ENCODE results near the gene COPG2. TPM values are rescaled to one million over a fixed set of nuclear protein-coding genes. Genes with fewer than 3 reads are reported as not detected.
A peak's percentile ranks its signal among the peaks of the same experiment; 100 is the strongest.

Gene COPG2
- total RNA-seq, 2 experiments from 2014 or later: 23.8 to 25.1 TPM

DNA sequence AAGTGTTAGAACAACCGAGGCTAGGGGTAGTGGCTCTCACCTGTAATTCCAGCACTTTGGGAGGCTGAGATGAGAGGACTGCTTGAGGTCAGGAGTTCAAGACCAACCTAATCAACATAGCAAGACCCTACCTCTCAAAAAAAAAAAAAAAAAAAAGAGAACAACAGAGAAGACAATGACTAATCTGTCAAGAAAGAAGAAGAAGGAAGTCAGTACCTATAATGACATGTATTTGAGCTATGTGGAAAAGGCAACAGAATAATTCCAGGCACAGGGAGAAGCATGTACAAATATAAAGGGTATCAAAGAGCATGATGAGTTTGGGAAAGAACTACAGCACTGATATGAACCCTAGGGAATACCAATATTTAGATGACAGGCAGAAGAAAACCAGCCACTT, 27.5 kb downstream of the COPG2 start:
- no peak for DNase-seq
- H3K4me1 Mint-ChIP-seq (ENCODE audit: low read depth): peaks cover 13% of the 10 kb centered on the region
- ChIA-PET POLR2A (no interaction called here), CTCF (no interaction called here)
- intact Hi-C loops (cut with micrococcal nuclease): no loop called here
- TF ChIP-seq, protein P1, sequence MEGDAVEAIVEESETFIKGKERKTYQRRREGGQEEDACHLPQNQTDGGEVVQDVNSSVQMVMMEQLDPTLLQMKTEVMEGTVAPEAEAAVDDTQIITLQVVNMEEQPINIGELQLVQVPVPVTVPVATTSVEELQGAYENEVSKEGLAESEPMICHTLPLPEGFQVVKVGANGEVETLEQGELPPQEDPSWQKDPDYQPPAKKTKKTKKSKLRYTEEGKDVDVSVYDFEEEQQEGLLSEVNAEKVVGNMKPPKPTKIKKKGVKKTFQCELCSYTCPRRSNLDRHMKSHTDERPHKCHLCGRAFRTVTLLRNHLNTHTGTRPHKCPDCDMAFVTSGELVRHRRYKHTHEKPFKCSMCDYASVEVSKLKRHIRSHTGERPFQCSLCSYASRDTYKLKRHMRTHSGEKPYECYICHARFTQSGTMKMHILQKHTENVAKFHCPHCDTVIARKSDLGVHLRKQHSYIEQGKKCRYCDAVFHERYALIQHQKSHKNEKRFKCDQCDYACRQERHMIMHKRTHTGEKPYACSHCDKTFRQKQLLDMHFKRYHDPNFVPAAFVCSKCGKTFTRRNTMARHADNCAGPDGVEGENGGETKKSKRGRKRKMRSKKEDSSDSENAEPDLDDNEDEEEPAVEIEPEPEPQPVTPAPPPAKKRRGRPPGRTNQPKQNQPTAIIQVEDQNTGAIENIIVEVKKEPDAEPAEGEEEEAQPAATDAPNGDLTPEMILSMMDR (IDR thresholded peaks at IDR 0.05): no peak
- no peaks in the 10 kb centered on the region for H3K27me3 Mint-ChIP-seq
- H3K36me3 Mint-ChIP-seq (ENCODE audit: low read depth): peaks cover 29% of the 10 kb centered on the region
- ATAC-seq: no peak
- H3K4me3 Mint-ChIP-seq: no peak overlapping the region
- H3K27ac Mint-ChIP-seq: peak overlapping the region; percentile 50
- H3K9me3 Mint-ChIP-seq: peaks cover 4% of the 10 kb centered on the region

DNA sequence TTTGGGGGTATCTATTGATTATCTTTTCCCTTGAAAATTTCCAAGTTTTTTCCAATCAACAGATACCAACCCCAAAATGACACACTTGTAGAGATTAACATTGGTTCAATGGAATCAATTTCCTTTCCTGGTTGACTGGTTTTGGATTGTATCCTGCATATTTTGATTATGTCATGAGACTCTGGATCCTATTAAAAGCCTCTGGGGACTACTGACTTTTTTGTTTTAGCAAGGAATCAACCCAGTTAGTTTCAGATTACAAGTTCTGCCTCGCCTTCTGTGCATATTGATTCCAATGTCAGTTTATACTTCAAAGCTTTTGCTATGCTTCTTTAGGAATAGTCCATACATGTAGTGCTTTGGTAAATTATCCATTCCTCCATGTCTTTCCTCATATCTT, 29.2 kb downstream of the COPG2 start:
- TF ChIP-seq, protein P1 (IDR thresholded peaks at IDR 0.05): no peak
- ChIA-PET POLR2A (no interaction called here), CTCF (no interaction called here)
- Mint-ChIP-seq H3K27ac (no peak overlapping the region), H3K4me3 (no peak overlapping the region), H3K9me3 (peaks cover 12% of the 10 kb centered on the region), H3K27me3 (no peaks in the 10 kb centered on the region), H3K36me3 (ENCODE audit: low read depth) (peaks cover 20% of the 10 kb centered on the region), H3K4me1 (ENCODE audit: low read depth) (peaks cover 13% of the 10 kb centered on the region)
- no peak for DNase-seq
- intact Hi-C loops (cut with micrococcal nuclease): no loop called here
- no peak for ATAC-seq

DNA sequence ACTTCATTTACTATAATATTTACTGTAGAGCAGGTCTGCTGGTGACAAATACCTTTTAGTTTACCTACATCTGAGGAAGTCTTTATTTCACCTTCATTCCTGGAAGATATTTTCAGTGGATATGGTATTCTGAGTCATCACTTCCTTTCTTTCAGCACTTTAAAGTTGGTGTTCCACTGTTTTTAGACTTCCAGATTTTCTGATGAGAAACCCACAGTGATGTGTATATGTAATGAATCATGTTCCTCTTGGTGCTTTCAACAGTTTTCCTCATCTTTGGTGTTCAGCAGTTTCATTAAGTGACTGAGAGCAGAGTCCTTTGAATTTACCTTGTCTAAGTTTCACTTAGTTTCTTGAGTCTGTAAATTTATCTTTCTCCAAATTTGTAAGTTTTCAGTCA, 36.4 kb downstream of the COPG2 start:
- Mint-ChIP-seq H3K4me3 (no peak overlapping the region), H3K36me3 (ENCODE audit: low read depth) (peaks cover 10% of the 10 kb centered on the region), H3K27me3 (no peaks in the 10 kb centered on the region), H3K27ac (no peak overlapping the region), H3K4me1 (ENCODE audit: low read depth) (peaks cover 11% of the 10 kb centered on the region), H3K9me3 (peaks cover 40% of the 10 kb centered on the region)
- intact Hi-C loops (cut with micrococcal nuclease): no loop called here
- ATAC-seq (no peak), DNase-seq (no peak)
- TF ChIP-seq, protein P1 (IDR thresholded peaks at IDR 0.05): no peak
- POLR2A ChIA-PET: no interaction called here
- CTCF ChIA-PET: no interaction called here

DNA sequence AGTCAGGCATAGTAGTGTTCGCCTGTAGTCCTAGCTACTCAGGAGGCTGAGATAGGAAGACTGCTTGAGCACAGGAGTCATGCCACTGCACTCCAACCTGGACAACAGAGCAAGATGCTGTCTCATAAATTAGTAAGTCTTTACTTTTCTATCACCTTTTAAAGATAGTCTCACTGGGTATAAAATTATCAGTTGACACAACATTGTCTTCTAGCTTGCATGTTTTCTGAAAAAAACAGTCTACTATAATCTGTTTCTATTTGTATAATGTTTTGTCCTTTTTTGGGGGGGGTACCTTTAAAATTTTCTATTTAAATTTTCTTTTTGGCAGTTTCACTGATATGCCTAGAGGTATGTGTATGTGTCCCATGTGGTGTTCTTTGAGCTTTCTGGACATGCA, 39.6 kb downstream of the COPG2 start:
- DNase-seq (no peak), ATAC-seq (no peak)
- Mint-ChIP-seq H3K27me3 (no peaks in the 10 kb centered on the region), H3K36me3 (ENCODE audit: low read depth) (peaks cover 19% of the 10 kb centered on the region), H3K9me3 (peaks cover 38% of the 10 kb centered on the region), H3K4me3 (no peak overlapping the region), H3K27ac (no peak overlapping the region), H3K4me1 (ENCODE audit: low read depth) (peaks cover 11% of the 10 kb centered on the region)
- CTCF ChIA-PET: interaction anchor here (0.9 kb wide), 1 partner anchor 17 kb away, joined by 4 read pairs; no protein-coding TSS in a partner anchor
- TF ChIP-seq, protein P1 (IDR thresholded peaks at IDR 0.05): no peak
- POLR2A ChIA-PET: no interaction called here
- intact Hi-C loops (cut with micrococcal nuclease): no loop called here

DNA sequence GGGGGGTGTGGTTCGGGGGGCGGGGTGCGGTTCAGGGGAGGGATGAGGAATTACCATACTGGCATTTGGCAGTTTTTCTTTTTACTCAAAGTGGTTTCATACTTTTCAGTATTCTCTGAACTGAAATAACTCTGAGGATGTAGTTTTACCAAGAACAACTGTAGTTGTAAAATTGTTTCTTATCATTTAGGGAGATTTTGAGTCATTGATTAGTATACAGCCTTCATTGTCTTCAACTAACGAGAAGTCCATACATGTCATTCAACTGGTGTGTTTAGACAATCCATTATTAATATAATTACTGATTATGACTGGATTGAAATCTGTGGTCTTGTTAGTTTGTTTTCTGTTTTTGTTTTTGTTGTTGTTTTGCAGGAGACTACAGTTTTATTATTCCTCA, 40.8 kb downstream of the COPG2 start:
- Mint-ChIP-seq H3K27ac (peak overlapping the region; percentile 25), H3K9me3 (peaks cover 38% of the 10 kb centered on the region), H3K36me3 (ENCODE audit: low read depth) (peaks cover 19% of the 10 kb centered on the region), H3K4me1 (ENCODE audit: low read depth) (peaks cover 11% of the 10 kb centered on the region), H3K27me3 (no peaks in the 10 kb centered on the region), H3K4me3 (no peak overlapping the region)
- ChIA-PET POLR2A (no interaction called here), CTCF (no interaction called here)
- peak; percentile 39 for ATAC-seq
- DNase-seq: no peak
- TF ChIP-seq, protein P1 (IDR thresholded peaks at IDR 0.05): no peak
- intact Hi-C loops (cut with micrococcal nuclease): no loop called here

Measured in activated CD8-positive, alpha-beta T cell treated with anti-CD3 and anti-CD28 coated beads for 36 hours (primary cell).